ENCODE data around the gene DGKD.

Gene DGKD

DNA sequence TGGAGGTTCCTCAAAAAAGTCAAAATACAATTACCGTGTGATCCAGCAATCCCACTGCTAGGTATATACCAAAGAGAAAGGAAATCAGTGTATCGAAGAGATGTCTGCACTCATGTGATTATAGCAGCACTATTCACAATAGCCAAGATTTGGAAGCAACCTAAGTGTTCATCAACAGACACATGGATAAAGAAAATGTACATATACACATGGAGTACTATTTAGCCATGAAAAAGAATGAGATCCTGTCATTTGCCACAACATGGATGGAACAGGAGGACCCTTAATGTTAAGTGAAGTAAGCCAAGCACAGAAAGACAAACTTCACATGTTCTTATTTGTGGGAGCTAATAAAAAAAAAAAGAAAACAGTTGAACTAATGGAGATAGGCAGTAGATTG lies 78.7 kb downstream of the DGKD start:
- DNase-seq, result no peak

DNA sequence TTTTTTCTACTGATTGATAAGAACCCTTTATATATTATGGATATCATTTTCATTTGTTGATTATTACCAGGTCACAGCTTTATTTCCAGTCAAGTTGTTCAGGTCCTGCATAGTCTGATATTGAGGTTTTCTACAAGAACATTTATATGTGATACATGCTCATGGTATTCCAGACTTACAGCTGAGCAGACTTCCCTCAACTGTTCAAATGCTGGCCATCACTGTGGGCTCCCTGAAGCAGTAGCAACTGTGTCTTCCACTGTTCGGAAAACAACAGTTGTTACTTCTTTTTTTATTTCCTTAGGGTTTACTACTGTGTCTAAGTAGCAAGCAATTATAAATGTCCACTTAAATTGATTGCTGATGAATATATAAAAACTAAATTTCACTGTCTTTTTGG lies 79.5 kb downstream of the DGKD start:
- no peak for DNase-seq

DNA sequence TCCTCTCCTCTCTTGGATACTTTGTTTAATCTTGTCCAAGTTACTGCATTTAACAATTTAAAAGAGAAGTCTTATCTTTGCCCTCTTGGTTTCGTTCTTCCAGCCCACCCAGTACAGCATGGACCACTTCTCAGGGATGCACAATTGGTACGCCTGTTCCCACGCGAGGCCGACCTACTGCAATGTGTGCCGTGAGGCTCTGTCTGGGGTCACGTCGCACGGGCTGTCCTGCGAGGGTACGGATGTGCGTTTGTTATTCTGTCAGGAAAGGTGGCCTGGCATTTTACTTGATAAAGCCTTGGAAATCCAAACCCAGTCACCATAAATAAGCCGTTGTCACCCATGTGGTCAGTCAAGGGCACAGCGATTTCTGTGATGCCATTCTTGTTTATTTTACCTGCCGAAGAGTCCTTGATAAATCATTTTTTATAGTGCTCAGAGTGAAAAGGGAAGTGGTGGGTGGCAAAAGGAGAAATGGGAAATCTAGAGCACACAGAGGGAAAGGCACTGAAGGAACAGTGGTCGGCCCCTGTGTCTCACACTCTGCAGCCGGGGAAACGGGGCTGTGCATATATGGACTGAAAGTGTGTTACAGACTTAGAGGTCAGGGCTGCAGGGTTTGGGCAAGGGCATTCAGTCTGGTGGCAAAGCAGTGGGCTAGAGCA lies 80.5 kb downstream of the DGKD start:
- no peak for DNase-seq

DNA sequence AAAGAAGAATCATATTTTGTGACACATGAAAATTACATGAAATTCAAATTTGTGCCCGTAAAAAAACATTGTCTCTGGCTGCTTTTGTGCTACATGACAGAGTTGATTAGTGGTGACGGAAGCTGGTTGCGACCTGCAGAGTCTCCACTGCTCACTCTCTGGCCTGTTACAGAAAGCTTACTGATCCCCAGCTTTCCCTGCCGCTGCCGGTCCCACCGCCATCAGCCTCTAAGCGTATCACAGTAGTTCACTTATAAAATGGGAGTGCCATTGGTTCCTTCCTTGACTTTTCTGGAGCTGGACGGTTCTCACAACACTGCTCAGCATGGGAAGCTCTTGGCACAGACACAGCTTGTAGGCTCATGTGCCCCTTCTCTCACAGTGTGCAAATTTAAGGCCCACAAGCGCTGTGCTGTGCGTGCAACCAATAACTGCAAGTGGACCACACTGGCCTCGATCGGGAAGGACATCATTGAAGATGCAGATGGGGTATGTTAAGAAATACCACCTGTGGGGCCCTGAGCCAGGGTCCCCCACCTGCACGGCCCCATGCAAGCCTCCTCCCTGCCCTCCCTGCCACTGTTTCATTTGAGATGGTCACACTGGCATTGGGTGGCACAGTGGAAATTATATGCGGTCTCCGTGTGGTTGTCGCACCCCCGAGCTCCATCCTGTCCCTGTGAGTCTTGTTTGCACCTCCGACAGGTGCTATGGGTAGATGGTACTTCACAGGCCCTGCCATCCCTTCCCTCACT lies 81.3 kb downstream of the DGKD start:
- DNase-seq, result no peak

DNA sequence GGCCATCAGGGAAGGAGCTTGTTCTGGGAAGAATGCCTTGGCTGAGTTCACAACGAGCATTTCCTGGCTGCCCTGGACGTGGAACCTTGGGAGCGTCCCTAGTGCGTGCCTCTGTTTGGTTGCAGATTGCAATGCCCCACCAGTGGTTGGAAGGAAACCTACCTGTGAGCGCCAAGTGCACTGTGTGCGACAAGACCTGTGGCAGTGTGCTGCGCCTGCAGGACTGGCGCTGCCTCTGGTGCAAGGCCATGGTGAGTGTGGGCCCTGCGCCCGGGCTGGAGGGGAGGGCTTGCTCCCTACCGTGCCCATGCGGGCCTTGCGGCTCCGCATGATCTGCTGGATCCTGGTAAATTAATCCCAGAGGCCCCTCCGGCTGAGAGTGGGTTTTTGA lies 81.9 kb downstream of the DGKD start:
- no peak for DNase-seq

DNA sequence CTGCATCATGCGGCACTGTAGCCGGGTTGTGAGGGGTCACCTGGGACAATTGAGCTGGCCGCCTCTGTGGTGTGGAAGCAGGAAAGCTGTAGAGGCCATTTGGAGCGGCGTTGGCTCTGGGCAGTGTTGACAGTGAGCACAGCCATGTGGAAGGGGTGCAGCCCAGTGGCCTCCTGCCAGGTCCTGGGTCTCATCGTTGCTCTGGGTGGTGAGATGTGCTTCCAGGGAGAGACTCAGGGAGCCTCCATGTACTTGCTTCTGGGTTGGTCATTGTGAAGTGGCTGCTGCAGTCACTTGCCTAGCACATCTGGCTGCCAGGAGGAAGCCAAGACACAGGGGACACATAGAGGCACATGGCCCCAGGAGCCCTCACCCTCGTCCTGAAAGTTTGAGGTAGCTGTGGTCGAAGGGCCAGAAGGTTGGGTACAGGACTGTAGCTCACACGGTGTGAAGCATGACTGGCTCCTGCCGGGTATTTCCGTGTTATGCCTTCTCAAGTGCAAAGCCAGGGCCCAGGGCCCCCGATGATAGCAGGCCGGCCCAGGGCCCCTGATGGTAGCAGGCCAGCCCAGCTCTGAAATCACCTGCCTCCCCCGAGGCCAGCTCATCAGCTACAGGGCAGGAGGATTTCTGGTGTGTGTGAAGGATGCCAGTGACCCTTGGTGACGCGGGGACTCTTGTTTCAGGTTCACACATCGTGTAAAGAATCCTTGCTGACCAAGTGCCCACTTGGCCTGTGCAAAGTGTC lies 82.6 kb downstream of the DGKD start:
- DNase-seq, result no peak

DNA sequence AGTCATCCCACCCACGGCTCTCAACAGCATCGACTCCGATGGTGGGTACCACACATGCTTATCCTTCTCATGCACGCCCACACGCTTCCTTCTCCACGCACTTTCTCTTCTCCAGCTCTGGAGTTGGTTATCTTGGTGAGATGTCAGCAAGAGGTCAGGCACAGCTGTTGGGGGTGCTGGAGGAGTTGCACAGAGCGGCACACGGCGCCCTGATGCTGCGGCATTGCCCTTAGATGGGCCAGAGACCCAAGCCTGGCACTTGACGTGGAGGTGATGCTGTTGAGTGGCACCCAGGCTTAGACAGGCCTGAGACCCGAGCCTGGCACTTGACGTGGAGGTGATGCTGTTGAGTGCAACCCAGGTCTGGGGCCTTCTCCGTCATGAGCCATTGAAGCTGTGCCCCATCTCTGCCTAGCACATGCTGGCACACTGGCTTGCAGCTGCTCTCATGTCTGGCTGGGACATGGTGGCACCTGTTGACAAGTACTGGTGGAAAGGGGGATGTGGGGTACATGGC lies 83.2 kb downstream of the DGKD start:
- no peak for DNase-seq

DNA sequence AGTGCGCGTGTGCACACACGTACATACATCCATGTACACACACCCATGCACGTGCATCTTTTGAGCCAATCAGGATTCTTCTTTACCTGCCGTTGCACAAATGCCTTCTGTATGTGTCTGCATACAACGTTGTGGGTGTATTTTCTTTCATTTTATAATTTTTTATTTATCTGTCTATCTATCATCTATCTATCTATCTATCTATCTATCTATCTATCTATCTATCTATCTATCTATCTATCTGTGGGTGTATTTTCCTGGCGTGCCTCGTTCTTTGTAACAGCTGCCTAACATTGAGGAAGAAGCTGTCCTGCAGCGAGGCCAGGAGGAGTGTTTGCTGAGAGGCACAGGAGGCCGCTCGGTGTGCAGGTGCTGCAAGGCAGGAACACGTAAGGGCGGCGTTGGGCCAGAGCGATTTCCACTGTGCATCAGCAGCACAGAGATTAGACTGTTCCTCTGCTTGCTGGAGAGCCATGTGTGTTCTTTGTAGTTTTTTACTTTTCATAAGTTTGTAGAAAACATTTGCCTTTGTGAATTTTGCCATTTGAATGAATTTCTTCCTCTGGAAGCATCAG lies 84.4 kb downstream of the DGKD start:
- DNase-seq, result no peak

DNA sequence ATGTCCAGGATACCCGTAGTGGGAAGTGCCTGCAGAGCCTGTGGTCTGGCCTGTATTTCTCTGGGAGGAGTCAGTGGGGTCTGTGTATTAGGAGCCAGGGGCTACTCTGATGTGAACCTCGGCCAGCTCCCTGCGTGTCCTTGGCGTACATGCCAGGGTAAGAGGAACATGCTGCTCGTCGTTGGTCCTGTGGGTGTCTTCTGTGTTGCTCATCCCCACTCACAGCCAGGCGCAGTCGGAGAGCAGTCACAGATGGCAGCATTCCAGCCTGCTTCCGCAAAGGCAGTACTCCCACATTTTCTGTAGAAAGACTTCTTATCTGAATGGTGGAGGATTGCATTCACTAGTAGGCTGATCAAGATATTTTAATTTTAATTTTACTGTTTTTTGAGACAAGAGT lies 84.9 kb downstream of the DGKD start:
- DNase-seq, result no peak

DNA sequence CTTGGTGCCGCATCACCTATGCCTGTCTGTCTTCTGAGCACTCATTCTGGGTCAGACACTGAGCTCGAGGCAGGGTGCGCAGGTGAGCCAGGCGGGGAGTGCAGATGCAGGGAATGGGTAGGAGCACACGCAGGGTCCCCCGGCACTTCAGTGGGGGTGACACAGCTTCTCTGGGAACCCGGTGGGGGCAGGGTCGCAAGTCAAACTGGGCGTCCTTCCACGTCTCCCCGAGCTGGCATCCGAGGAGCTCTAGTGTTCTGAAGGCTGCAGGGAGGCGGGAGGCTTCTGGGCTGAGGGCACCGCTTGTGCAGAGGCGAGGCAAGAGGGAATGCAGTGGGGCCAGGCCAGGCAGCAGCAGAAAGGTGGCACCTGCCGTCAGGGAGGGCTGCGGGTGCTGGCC lies 86.0 kb downstream of the DGKD start:
- no peak for DNase-seq

DNA sequence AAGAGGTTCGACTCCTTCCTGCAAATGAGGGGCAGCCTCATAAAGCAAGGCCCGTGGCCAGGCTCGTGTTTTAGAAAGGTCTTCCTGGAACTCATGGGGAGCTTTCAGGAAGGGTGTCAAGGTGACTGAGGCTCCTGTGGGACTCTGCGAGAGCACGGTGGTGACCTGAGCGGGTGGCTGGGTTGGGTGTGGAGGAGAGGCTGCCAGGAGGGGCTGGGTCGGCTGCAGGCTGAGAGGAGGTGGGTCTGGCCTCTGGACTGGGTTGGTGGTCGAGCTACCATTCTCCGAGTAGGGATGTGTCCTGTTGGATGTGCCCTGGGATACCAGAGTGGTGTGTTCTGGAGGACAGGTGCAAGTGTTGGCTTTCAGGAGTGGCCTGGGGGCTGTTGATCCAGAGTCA lies 86.4 kb downstream of the DGKD start:
- no peak for DNase-seq

DNA sequence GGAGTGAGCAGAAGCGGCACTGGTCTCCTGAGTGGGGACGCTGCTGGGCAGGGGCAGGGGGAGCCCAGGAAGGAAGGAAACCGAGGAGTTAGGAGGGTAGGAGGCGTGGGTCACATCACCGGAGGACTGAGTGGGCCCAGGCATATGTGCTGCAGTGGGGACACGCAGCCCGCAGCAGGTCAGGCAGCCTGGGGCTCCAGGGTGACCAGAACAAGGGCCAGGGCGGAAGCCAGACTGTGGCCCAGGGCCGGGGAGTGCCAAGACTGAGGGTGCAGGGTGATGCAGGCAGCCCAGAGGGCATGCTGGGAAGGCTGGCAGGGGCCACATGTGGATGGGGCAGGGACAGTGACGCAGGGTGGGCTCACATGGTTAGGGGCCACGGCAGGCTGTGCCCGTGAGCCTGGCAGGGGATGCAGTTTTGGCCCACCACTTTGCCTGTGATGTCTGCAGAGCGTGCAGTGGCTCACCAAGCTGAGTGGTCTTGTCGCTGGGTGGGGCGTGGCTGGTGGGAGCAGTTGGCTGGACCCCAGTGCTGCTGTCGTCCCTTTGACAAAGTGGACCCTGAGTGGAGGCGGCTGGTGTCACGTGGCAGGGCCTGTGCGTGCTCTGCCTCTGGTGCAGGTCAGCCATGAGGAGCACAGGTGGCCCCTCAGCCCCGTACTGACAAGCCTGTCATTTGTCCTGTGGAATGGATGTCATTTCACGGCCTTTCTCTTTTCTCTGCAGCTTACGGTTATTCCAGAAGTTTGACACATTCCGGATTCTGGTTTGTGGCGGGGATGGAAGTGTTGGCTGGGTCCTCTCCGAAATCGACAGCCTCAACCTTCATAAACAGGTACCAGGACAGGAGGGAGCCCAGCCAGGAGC lies 87.1 kb downstream of the DGKD start:
- DNase-seq, result no peak

DNA sequence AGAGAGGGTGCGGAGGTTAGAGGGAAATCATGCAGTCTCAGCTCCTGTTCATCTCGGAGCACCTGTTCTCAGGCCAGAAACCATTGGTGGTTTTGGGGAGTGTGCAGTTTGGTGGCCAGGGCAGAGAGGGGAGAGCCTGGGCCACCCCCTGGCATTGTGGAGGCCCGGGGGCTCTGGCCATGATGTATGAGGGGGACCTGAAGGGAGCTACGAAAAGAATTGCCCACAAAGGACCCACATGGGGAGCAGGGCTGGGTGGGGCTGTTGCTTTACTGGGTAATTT lies 87.7 kb downstream of the DGKD start:
- DNase-seq, result no peak

DNA sequence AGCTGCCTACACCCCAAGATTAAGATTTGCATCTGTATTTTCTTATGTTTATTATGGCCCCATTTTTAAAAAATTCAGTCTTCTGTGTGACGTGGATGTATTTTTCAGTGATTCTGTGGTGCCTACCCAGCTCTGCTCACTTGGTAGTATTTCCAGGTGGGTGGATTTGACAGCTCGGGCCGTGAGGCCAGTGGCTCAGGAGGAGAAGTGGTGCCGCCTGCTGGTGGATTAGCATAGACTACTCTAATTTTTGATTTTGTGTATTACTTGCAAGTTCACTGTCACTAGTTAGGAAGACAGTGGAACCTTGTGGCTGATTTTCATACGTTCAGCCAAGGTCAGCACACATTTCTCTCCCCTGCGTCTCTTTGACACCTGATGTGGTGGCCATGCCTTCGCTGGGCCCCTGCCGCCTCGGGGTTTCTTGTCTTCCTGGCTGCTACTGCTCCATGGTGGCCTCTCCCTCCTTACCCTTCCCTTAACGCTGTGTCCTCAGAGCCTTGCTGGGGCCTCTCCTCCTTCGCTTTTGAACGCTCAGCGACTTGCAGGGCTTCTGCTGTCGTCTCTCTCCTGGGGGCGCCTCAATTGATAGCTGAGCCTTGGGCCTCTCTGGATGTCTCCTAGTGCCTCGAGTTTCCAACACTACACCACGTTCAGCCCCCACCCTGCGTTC lies 89.4 kb downstream of the DGKD start:
- DNase-seq, result peak; percentile 85

DNA sequence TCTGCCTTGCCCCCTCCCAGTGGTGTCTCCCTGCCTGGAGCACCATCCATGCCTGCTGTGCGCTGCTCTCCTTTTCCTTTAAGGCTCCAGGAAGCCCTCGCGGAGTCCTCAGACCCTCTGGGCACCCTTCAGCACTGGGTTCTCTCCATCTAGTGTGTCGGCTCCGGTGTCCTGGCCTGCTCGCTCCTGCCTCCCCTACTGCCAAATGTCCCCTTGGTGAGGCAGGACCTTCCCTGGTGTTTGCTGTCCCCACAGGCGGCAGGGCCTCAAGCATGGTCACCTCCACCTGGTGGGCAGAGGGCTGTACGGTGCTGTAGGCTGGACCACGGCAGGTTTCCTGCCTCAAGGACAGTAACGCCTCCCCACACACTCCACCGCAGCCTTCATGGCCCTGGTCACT lies 90.2 kb downstream of the DGKD start:
- DNase-seq, result no peak

DNA sequence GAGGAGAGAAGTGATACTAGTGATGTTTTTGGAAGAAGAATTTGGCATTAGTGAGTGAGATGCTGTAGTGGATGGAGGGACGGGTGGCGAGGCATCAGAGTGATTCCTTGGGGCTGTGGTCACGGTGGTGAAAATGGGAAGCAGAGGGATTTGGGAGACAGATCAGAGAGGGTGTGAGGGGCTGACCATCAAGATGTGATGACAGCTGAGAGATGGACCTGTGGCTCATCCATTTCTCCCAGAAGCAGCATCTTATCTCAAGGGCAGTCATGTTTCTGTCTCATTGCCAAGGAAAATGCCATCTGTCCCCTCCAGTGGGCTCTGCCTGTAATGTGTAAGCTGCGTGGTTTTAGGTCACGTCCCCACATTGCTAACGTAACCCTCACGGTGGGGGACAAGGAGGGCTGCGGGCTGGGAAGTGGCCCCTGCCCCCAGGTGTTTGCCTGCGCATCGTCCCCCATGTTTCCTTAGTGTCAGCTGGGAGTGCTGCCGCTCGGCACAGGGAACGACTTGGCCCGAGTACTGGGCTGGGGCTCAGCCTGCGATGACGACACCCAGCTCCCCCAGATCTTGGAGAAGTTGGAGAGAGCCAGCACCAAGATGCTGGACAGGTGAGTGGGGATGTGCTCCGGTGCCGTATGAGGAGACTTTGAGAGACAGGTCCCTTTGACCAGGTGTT lies 91.0 kb downstream of the DGKD start:
- DNase-seq, result no peak

DNA sequence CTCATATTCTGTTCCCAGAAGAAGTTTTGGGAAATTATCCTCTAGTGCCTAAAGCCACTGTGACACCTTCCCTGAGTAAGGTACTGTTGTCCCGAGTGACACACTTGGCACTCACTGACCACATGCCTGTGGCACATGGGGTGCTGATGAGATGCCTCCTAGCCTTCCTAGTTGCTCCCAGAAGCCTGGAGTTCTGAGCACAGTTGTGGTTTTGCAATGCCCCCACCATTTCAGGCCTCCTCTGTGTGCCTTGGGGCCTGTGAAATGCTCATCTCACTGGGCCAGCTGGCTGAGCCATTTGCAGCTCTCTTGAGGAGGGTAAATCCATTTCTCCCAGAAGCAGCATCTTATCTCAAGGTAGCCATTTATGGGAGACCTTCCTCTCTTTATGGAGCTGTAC lies 91.8 kb downstream of the DGKD start:
- DNase-seq, result no peak

DNA sequence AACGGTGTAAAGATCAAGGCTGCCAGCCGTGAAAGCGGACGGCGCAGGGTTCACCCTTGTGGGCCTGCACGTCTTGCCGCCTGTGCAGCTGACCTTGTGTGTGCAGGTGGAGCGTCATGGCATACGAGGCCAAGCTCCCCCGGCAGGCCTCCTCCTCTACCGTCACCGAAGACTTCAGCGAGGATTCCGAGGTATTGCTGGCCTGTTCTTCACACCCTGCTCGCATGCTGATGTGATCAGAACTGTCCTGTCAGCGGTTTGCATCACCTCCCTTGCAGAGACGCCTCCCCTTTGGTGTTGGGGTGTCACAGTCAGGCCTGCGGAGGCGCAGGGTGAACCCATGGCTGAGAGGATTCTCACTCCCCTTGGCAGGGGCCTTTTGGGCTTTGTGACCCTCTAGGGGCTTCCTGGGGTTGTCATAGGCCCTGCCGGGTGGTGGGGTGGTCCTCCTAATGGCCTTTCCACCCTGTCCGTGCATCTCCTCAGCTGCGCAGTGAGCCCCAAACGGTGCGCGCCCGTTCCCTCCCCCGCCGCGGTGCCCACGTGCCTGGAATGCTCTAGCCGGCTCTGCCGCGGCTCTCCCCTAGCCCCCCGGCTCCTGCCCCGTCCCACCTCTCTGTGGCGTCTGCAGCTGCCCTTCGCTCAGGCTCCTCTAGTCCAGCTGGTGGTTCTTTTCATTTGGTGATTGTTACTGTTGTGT lies 92.5 kb downstream of the DGKD start:
- DNase-seq, result no peak

DNA sequence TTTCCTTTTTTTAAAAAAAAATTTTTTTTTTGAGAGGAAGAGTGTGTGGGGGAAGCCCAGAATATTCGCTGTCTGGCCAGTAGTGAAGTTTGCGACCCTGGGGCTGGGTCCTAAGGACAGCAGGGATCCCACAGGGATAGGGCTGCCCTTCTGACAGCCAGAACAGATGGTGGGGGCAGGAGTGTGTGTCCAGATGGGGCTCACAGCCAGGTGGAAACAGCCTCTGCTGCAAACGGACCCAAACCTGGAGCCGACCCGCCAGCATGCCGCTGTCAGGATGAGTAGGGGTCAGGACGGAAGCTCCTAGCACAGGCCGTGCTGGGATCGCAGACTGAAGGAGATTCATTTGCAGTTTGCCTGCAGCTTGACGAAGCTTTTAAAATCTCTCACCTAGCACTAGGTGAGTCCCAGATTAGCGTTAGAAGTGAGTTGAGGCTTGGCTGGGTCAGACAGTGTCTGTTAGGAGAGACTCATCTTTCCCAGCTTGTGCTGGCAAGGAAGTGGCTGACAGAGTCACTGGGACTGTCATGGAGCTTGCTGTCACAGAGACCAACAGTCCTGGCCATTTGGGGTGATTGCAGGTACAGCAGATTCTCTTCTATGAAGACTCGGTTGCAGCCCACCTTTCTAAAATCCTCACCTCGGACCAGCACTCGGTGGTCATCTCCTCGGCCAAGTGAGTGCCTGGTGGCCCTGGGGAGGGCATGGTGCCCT lies 93.4 kb downstream of the DGKD start:
- DNase-seq, result no peak

DNA sequence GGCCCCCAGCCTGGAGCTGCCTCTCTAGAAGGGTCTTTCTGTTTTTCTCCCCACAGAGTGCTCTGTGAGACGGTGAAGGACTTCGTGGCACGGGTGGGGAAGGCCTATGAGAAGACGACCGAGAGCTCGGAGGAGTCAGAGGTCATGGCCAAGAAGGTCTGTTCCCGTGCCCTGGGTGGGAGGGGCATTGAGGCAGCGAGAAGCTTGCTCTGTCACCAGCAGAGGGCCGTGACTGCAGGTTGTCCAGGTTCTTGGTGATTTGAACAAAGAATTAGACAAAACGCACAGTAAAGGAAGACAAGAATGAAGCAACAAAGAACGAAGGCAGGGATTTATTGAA lies 93.9 kb downstream of the DGKD start:
- no peak for DNase-seq
